Endothelial cell of umbilical vein (primary cell): Measurements from ENCODE around the gene RPH3AL. TPM values are rescaled to one million over a fixed set of nuclear protein-coding genes. Genes with fewer than 3 reads are reported as not detected.

ENCODE experiments used
- BruUV-seq: library from RNA; stranded (reverse); fragments of 400-500 nt; replicated peaks from 2 replicates; lab custom pipeline; 2021; lab: Mats Ljungman, UMichigan
- CTCF ChIA-PET: fragments of 300-600, 350-600 bp; sonication (Branson Sonifier 250); formaldehyde crosslinking; loops from one replicate; lab custom pipeline; 2021; ENCODE audit warnings: antibody characterized with exemption, inconsistent platforms; lab: Charles Lee
- POLR2A ChIA-PET: fragments of 300-600, 350-600 bp; sonication (Branson Sonifier 250); formaldehyde crosslinking; loops from one replicate; lab custom pipeline; 2021; ENCODE audit warnings: antibody characterized with exemption, inconsistent platforms; lab: Charles Lee
- DNase-seq: peaks from one replicate; pipeline ENCODE4 v3.0.0-alpha.2; 2011; ENCODE audit warnings: low read depth, low spot score
- FAIRE-seq: peaks from 2 replicates; lab custom pipeline; 2011; peaks lifted over from hg19 to GRCh38; lab: Jason Lieb, UNC
- H2AFZ ChIP-seq: 2 replicates; pipeline ENCODE4 v1.6.0; 2012; ENCODE audit warnings: low read depth, low read length, control low read depth, inconsistent platforms
- H3K27ac ChIP-seq: 2 replicates; pipeline ENCODE4 v1.5.1; 2011; ENCODE audit warnings: low read depth, mild to moderate bottlenecking, control low read depth, low read length, moderate library complexity; ENCODE audit not compliant: insufficient read depth
- H3K27me3 ChIP-seq, 2 experiments: 2 replicates each; pipeline versions ENCODE4 v1.6.0 to v1.6.1; 2011; ENCODE audit warnings: low read length in 2 of 2, mixed read lengths in 1 of 2; ENCODE audit not compliant: control insufficient read depth in 2 of 2, insufficient read depth in 2 of 2
- H3K36me3 ChIP-seq, 2 experiments: 2 replicates in 1 of 2; 3 replicates in 1 of 2; pipeline ENCODE4 v1.5.1; 2011; ENCODE audit warnings: low read length in 2 of 2, mild to moderate bottlenecking in 1 of 2, moderate library complexity in 1 of 2; ENCODE audit not compliant: control insufficient read depth in 2 of 2, insufficient read depth in 2 of 2; ENCODE audit errors: extremely low read depth in 1 of 2
- H3K4me1 ChIP-seq: 3 replicates; pipeline ENCODE4 v1.5.1; 2011; ENCODE audit warnings: mild to moderate bottlenecking, low read length; ENCODE audit not compliant: control insufficient read depth, insufficient read depth; ENCODE audit errors: extremely low read depth
- H3K4me2 ChIP-seq: 2 replicates; pipeline ENCODE4 v1.6.1; 2011; ENCODE audit warnings: low read length, control low read depth, mixed read lengths; ENCODE audit not compliant: insufficient read depth
- H3K4me3 ChIP-seq, 3 experiments: fragments of 200-600 bp in 1 of 3; sonication (generic), shearing (Covaris generic) in 1 of 3; replicated peaks in 1 of 3; 2 replicates each; pipeline ENCODE4 v1.5.1; 2011 to 2016; ENCODE audit warnings: control low read depth in 3 of 3, low read length in 3 of 3, mild to moderate bottlenecking in 2 of 3, inconsistent platforms in 1 of 3, low read depth in 1 of 3, moderate library complexity in 1 of 3; ENCODE audit not compliant: insufficient read depth in 1 of 3
- H3K79me2 ChIP-seq: 2 replicates; pipeline ENCODE4 v1.6.0; 2012; ENCODE audit warnings: low read length, inconsistent platforms; ENCODE audit not compliant: control insufficient read depth, insufficient read depth
- H3K9ac ChIP-seq: replicated peaks from 2 replicates; pipeline ENCODE3; 2011; ENCODE audit warnings: low read length, control low read depth; ENCODE audit not compliant: insufficient read depth; ENCODE audit errors: extremely low read depth
- H3K9me1 ChIP-seq: replicated peaks from 3 replicates; pipeline ENCODE4 v1.6.0; 2011; ENCODE audit warnings: mild to moderate bottlenecking, low read length; ENCODE audit not compliant: control insufficient read depth, insufficient read depth; ENCODE audit errors: extremely low read depth
- H3K9me3 ChIP-seq: replicated peaks from 2 replicates; pipeline ENCODE4 v1.5.1; 2012; ENCODE audit warnings: low read length, inconsistent platforms; ENCODE audit not compliant: control insufficient read depth, insufficient read depth
- H4K20me1 ChIP-seq: replicated peaks from 2 replicates; pipeline ENCODE3; 2011; ENCODE audit warnings: mild to moderate bottlenecking, low read length; ENCODE audit not compliant: control insufficient read depth, insufficient read depth; ENCODE audit errors: extremely low read depth
- CTCF ChIP-seq, 2 donors: IDR thresholded peaks; 1 replicate in 1 of 2; 2 replicates in 1 of 2; pipeline ENCODE4 v1.5.1; 2011; ENCODE audit warnings: low read length in 2 of 2, mild to moderate bottlenecking in 2 of 2, moderate library complexity in 2 of 2, control low read depth in 1 of 2, inconsistent platforms in 1 of 2, low read depth in 1 of 2; ENCODE audit not compliant: insufficient read depth in 1 of 2; ENCODE audit errors: extremely low read depth in 1 of 2
- EZH2 ChIP-seq: IDR thresholded peaks from 2 replicates; pipeline ENCODE4 v1.6.1; 2012; ENCODE audit warnings: borderline replicate concordance, low read depth, mild to moderate bottlenecking, moderate library complexity, low read length, inconsistent platforms; ENCODE audit not compliant: severe bottlenecking
- JUN ChIP-seq: IDR thresholded peaks from 2 replicates; pipeline ENCODE4 v1.6.1; 2011; ENCODE audit warnings: borderline replicate concordance, low read depth; ENCODE audit not compliant: insufficient read length, insufficient read depth
- POLR2AphosphoS5 ChIP-seq: IDR thresholded peaks from 2 replicates; pipeline ENCODE4 v1.6.1; 2012; ENCODE audit warnings: low read depth, mild to moderate bottlenecking, control low read depth, low read length, moderate library complexity; ENCODE audit not compliant: insufficient read depth
- dilution Hi-C: fragments of 300-500 bp; cut with MboI; formaldehyde crosslinking; loops from one replicate; pipeline ENCODE4 v1.15.0; 2019; ENCODE audit warnings: low sequenced_read_pairs; ENCODE audit not compliant: extremely low pct_ligation_motif_present
- intact Hi-C: fragments of 100-400 bp; cut with micrococcal nuclease; formaldehyde crosslinking; loops from one replicate; pipeline ENCODE4 v1.10.0; 2022
- polyA plus RNA-seq, 4 experiments: library from polyadenylated mRNA; depleted of rRNA in 3 of 4; stranded (reverse) in 3 of 4; unstranded in 1 of 4; fragments of >200 nt; gene quantifications; 2 replicates each; pipeline versions ENCODE4 v1.2.1 to v1.2.3, GENCODE V29; 2011 to 2012; ENCODE audit warnings: missing spikeins in 1 of 4
- total RNA-seq: library from RNA; stranded (reverse); gene quantifications from 2 replicates; pipeline ENCODE4 v1.2.3, GENCODE V29; 2021

Gene RPH3AL
- total and polyA plus RNA-seq, 2 donors (not counting 3 experiments of a cell fraction or from before 2014, with no cell fraction given): 4.1 to 7.0 TPM

DNA sequence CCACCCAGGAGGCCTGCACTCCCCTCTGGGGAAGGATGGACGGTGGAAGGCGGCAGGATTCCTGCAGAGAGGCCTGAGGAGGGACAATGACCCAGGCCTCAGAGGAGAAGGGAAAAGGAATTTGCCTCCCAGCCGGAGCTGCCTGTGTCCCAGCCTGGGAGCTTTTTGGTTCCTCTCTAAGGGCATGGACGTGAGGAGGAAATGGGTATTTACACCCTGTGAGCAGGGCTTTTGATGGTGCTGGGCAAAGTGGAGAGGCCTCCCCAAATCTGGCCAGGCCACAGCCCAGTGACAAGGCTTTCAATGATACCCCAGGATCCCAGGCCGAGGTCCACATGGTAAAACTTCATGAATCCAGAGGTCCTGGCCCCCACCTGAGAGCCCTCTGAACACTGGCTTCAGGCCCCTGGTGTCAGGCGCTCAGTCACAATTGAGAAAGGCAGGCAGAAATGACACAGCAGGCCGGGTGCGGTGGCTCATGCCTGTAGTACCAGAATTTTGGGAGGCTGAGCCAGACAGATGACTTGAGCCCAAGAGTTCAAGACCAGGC is 115.1 kb downstream of the RPH3AL start:
- dilution Hi-C loops (no loop called here), intact Hi-C loops (no loop called here)
- Histone ChIP-seq H3K36me3 (no peaks in the 10 kb centered on the region), H3K79me2 (no peaks in the 10 kb centered on the region), H3K4me3 (no peak overlapping the region), H3K4me1 (peaks cover 21% of the 10 kb centered on the region), H3K27ac (no peak overlapping the region), H3K9me3 (no peaks in the 10 kb centered on the region), H3K4me2 (no peak overlapping the region), H3K9ac (no peak overlapping the region), H4K20me1 (no peaks in the 10 kb centered on the region), H2AFZ (no peak overlapping the region), H3K9me1 (no peaks in the 10 kb centered on the region), H3K27me3 (no peaks in the 10 kb centered on the region)
- ChIA-PET CTCF (no interaction called here), POLR2A (no interaction called here)
- no peak for DNase-seq
- no TSS peak for BruUV-seq
- TF ChIP-seq POLR2AphosphoS5 (no peak), JUN (no peak), CTCF (IDR thresholded peaks at IDR 0.05; ENCODE audit: extremely low read depth in 1 of 2, insufficient read depth in 1 of 2, low read depth in 1 of 2, low read length in 2 of 2) (no peak), EZH2 (no peak)
- no peak for FAIRE-seq
